ENCODE results near the gene MICALL2. TPM values are rescaled to one million over a fixed set of nuclear protein-coding genes. Genes with fewer than 3 reads are reported as not detected.

The MICALL2 gene
- total and polyA plus RNA-seq, 12 donors, result 7.9 to 1,057 (median 77.7) TPM

DNA sequence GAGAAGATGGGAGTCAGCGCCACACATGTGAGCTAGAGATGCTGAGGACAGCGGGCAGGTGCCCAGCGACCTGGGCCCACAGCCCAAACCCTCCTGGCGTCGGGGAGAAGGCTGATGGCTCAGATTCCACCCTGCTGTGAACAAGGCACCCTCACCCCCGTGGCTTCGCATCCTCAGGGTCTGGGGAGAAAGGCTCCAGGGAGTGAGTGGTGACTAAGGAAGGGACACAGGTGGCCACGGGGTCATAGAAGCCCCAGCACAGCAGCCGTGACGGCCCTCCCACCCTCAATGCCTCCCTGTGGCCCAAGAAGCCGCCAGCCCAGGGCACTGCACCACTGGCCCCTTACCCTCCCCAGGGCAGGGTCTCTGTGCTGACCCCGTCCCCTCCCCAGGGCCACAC is 25.3 kb upstream of the MICALL2 start:
- H3K36me3 ChIP-seq (replicated peaks in 1 of 2), result peaks cover 0 to 93% of the 10 kb centered on the region in 2 donors
- H3K4me1 ChIP-seq (replicated peaks in 1 of 2), result no peaks in the 10 kb centered on the region
- TF ChIP-seq CTCF (IDR thresholded peaks at IDR 0.05) (no peak), POLR2A (IDR thresholded peaks at IDR 0.05) (no peak)
- WGBS, 4 donors, result 88 to 95% (median 94%) methylated on average over 10 to 12 of the region's 12 CpGs
- DNase-seq, result no peak
- intact Hi-C loops (cut with DNase I), result no loop called here
- H3K4me3 ChIP-seq, result no peak overlapping the region
- H3K9me3 ChIP-seq (replicated peaks in 1 of 3), result no peaks in the 10 kb centered on the region
- H3K27ac ChIP-seq, result no peak overlapping the region
- no peaks in the 10 kb centered on the region for H3K27me3 ChIP-seq

- H3K4me3 ChIP-seq, result no peak overlapping the region
- no peaks in the 10 kb centered on the region for H3K4me1 ChIP-seq (replicated peaks in 1 of 2)
- TF ChIP-seq CTCF (IDR thresholded peaks at IDR 0.05) (no peak), POLR2A (IDR thresholded peaks at IDR 0.05) (no peak)
- WGBS, 4 donors, result 94 to 95% (median 95%) methylated on average over 36 to 65 of the region's 65 CpGs
- no peak overlapping the region for H3K27ac ChIP-seq
- no peak for DNase-seq
- peaks cover 0 to 93% of the 10 kb centered on the region in 2 donors for H3K36me3 ChIP-seq (replicated peaks in 1 of 2)
- H3K27me3 ChIP-seq, result no peaks in the 10 kb centered on the region
- H3K9me3 ChIP-seq (replicated peaks in 1 of 3), result no peaks in the 10 kb centered on the region
- intact Hi-C loops (cut with DNase I), result no loop called here
Measured at GRCh38 chr7:1483536-1484505, 24.6 kb upstream of the MICALL2 start.

GRCh38 chr7:1483079-1483478 is 23.8 kb upstream of the MICALL2 start:
- Histone ChIP-seq H3K36me3 (replicated peaks in 1 of 2) (peaks cover 0 to 96% of the 10 kb centered on the region in 2 donors), H3K27me3 (no peaks in the 10 kb centered on the region), H3K4me3 (no peak overlapping the region), H3K27ac (no peak overlapping the region), H3K4me1 (replicated peaks in 1 of 2) (no peaks in the 10 kb centered on the region), H3K9me3 (replicated peaks in 1 of 3) (no peaks in the 10 kb centered on the region)
- intact Hi-C loops (cut with DNase I), result no loop called here
- TF ChIP-seq CTCF (IDR thresholded peaks at IDR 0.05), result no peak
- TF ChIP-seq POLR2A (IDR thresholded peaks at IDR 0.05), result no peak
- 87 to 90% (median 88%) methylated on average over 4 to 22 of the region's 22 CpGs for WGBS, 4 donors
- no peak for DNase-seq

GRCh38 chr7:1481300-1481699 is 22.0 kb upstream of the MICALL2 start:
- Histone ChIP-seq H3K36me3 (replicated peaks in 1 of 2) (peaks cover 0 to 88% of the 10 kb centered on the region in 2 donors), H3K4me3 (no peak overlapping the region), H3K9me3 (replicated peaks in 1 of 3) (no peaks in the 10 kb centered on the region), H3K4me1 (replicated peaks in 1 of 2) (no peaks in the 10 kb centered on the region), H3K27me3 (no peaks in the 10 kb centered on the region), H3K27ac (no peak overlapping the region)
- intact Hi-C loops (cut with DNase I), result no loop called here
- WGBS, 4 donors, result 93 to 100% (median 97%) methylated on average over 1 to 20 of the region's 20 CpGs
- DNase-seq, result no peak
- TF ChIP-seq POLR2A (IDR thresholded peaks at IDR 0.05), result no peak
- TF ChIP-seq CTCF (IDR thresholded peaks at IDR 0.05), result no peak

Data from adrenal gland (tissue), 12 donors.